ACC112 (cell line): ENCODE data around the gene NCOA1.
"Not testable (repeated sequence)": the region's sequence is repeated elsewhere in the genome, so short reads cannot be mapped to it uniquely, and the experiment has no call there.

Source experiments
- H2AFZ ChIP-seq: fragments of 200-600 bp; sonication (generic); one replicate; pipeline ENCODE4 v1.6.0; 2017; ENCODE audit warnings: antibody characterized with exemption, low read length; ENCODE audit not compliant: unreplicated experiment
- H3K27ac ChIP-seq: fragments of 200-600 bp; sonication (generic); 2 replicates; pipeline ENCODE4 v1.5.1; 2014; ENCODE audit warnings: low read depth, mild to moderate bottlenecking, antibody characterized with exemption, low read length, moderate library complexity
- H3K27me3 ChIP-seq: fragments of 200-600 bp; sonication (generic); 2 replicates; pipeline ENCODE4 v1.6.1; 2014; ENCODE audit warnings: mild to moderate bottlenecking, antibody characterized with exemption, low read length, moderate library complexity, mixed read lengths; ENCODE audit not compliant: insufficient read depth
- H3K36me3 ChIP-seq: fragments of 200-600 bp; sonication (generic); 2 replicates; pipeline ENCODE4 v1.6.1; 2016; ENCODE audit warnings: mild to moderate bottlenecking, antibody characterized with exemption, low read length, moderate library complexity, mixed read lengths; ENCODE audit not compliant: insufficient read depth
- H3K4me1 ChIP-seq: fragments of 200-600 bp; sonication (generic); one replicate; pipeline ENCODE4 v1.6.1; 2016; ENCODE audit warnings: low read length, mixed read lengths; ENCODE audit not compliant: insufficient read depth, unreplicated experiment, control insufficient read depth
- H3K4me3 ChIP-seq: fragments of 200-600 bp; sonication (generic); 2 replicates; pipeline ENCODE4 v1.5.1; 2014; ENCODE audit warnings: mild to moderate bottlenecking, low read depth, low read length
- H3K79me2 ChIP-seq: fragments of 200-600 bp; sonication (generic); one replicate; pipeline ENCODE4 v1.6.0; 2016; ENCODE audit warnings: low read length; ENCODE audit not compliant: control insufficient read depth, unreplicated experiment, insufficient read depth

Gene NCOA1

DNA sequence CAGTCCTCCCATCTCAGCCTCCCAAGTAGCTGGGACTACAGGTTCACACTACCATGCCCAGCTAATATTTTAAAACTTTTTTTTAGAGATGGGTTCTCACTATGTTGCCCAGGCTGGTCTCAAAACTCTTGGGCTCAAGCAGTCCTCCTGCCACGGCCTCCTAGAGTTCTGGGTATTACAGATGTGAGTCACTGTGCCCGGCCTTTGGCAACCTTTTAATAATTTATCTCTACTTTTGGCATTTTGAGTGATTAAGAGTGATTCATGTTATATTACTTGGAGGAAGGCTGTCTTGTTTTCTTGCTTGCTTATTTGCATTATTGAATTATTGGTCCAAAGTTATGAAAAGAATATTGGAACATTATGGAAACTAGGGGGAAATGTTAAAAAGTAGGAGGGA, 24.3 kb downstream of the NCOA1 start:
- peaks cover 13% of the 10 kb centered on the region for H3K4me1 ChIP-seq
- H2AFZ ChIP-seq = no peak overlapping the region
- H3K4me3 ChIP-seq = no peak overlapping the region
- H3K36me3 ChIP-seq = no peaks in the 10 kb centered on the region
- peaks cover 4% of the 10 kb centered on the region for H3K79me2 ChIP-seq
- H3K27ac ChIP-seq = no peak overlapping the region
- H3K27me3 ChIP-seq = no peaks in the 10 kb centered on the region

DNA sequence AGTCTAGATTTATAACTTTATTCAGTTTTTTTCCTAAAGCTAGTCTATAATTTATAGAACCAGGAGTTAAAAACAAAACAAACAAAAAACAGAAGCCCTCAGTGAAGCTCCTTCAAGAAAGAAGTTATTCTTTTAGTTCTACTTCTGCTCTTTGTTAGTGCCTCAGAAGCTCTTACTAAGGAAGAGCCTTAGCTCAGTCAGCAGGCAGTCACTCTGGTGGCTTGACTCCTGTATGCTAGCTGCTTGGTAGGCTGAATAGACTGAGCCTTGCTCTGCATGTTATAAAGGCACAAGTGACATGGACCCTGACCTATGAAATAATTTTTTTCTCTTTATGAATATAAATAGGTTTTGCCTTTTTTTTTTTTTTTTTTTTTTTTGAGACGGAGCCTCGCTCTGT, 24.8 kb downstream of the NCOA1 start:
- no peak overlapping the region for H3K4me3 ChIP-seq
- H3K4me1 ChIP-seq = peaks cover 13% of the 10 kb centered on the region
- H3K27me3 ChIP-seq = no peaks in the 10 kb centered on the region
- peaks cover 3% of the 10 kb centered on the region for H3K79me2 ChIP-seq
- no peaks in the 10 kb centered on the region for H3K36me3 ChIP-seq
- no peak overlapping the region for H2AFZ ChIP-seq
- H3K27ac ChIP-seq = no peak overlapping the region

DNA sequence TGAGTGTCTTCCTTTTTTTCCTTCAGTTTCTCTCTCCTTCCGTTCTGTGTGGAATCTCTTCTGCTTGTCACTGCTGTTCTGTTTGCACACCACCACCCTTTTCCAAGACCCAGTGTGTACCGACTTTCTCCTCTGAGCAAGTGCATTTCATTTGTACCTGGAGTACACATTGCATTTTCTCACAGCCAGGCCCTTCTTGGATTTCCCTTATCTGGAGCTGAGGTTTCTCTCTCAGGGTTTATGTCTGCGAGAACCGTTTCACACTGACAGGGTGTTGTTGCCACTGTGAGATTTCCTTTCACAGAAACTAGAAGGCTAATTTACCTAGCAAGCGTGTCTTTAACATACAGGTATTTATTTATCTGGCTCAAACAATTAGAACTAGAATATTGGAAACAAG, 26.2 kb downstream of the NCOA1 start:
- Histone ChIP-seq H2AFZ (no peak overlapping the region), H3K27me3 (no peaks in the 10 kb centered on the region)

DNA sequence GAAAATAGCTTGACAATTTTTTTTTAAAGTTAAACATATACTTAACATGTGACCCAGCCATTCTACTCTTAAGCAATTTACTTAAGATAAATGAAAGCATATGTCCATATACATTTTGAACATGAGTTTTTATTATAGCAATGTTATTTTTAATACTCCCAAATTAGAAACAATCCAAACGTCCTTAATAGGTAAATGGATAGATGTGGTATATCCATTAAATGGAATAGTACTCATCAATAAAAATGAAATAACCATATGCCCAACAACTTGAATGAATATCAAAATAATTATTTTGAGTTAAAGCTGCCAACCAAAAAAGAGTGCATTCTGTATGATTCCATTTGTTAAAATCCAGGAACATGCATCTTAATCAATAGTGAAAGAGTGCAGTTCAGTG, 29.1 kb downstream of the NCOA1 start:
- H3K79me2 ChIP-seq = no peaks in the 10 kb centered on the region
- no peaks in the 10 kb centered on the region for H3K36me3 ChIP-seq
- no peak overlapping the region for H3K27ac ChIP-seq

More for the DNA sequence above, 26.2 kb downstream of the NCOA1 start:
- H3K27ac ChIP-seq = no peak overlapping the region
- H3K4me3 ChIP-seq = no peak overlapping the region
- no peaks in the 10 kb centered on the region for H3K79me2 ChIP-seq
- H3K36me3 ChIP-seq = no peaks in the 10 kb centered on the region
- peaks cover 12% of the 10 kb centered on the region for H3K4me1 ChIP-seq

DNA sequence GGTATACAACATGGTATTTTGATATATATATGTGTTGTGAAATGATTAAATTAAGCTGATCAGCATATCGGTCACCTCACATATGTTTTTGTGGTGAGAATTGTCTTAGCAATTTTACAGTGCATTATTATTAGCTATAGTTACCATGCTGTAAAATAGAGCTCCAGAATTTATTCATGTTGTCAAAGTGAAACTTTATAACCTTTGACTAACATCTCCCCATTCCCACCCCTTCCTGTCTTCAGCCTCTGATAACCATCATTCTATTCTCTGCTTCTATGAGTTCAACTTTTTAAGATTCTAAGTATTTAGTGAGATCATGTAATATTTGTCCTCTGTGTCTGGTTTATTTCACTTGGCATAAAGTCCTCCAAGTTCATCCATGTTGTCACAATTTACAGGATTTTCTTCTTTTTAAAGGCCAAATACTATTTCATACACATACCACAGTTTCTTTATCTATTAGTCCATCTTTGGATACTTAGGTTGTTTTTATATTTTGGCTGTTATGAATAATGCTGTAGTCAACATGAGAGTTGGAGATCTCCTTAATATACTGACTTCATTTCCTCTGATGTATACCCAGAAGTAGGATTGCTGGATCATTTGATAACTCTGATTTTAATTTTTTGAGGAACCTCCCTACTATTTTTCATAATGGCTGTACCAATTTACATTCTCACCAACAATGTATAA, 30.3 kb downstream of the NCOA1 start:
- Histone ChIP-seq H3K79me2 (no peaks in the 10 kb centered on the region), H2AFZ (no peak overlapping the region), H3K27ac (no peak overlapping the region), H3K4me1 (peaks cover 3% of the 10 kb centered on the region), H3K36me3 (no peaks in the 10 kb centered on the region), H3K4me3 (no peak overlapping the region), H3K27me3 (no peaks in the 10 kb centered on the region)

More for the DNA sequence above, 29.1 kb downstream of the NCOA1 start:
- H2AFZ ChIP-seq = no peak overlapping the region
- peaks cover 7% of the 10 kb centered on the region for H3K4me1 ChIP-seq
- H3K27me3 ChIP-seq = no peaks in the 10 kb centered on the region
- H3K4me3 ChIP-seq = no peak overlapping the region

DNA sequence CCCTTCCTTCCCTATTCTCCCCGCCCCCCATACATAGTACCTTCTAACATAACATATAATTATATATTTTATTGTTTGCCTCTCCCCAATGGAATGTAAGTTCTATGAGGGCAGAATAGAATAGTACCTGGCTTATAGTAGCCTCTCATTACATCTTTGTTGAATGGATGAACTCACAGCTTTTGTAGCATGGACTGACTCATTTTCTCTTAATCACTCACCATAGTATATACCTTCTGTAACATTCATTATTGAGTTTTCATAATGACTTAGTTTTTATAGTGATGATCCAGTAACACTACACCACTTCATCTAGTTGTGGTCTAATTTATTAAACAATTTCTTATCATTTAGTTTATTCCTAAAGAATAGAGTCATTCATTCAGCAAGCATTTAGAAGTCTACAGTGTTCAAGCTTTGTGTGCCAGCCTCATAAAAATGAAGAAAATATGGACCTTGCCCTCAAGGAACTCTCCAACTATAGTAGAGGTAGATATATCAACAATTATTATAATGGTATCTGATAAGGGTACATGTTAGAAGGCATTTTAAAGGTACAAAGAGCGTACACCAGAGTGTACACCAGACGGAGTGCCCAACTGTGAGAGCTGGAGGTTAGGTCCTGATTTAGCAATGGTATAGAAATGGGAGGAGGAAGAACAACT, 31.1 kb downstream of the NCOA1 start:
- Histone ChIP-seq H3K79me2 (no peaks in the 10 kb centered on the region), H2AFZ (no peak overlapping the region), H3K4me3 (no peak overlapping the region), H3K36me3 (no peaks in the 10 kb centered on the region), H3K27ac (no peak overlapping the region), H3K27me3 (no peaks in the 10 kb centered on the region), H3K4me1 (peaks cover 3% of the 10 kb centered on the region)

DNA sequence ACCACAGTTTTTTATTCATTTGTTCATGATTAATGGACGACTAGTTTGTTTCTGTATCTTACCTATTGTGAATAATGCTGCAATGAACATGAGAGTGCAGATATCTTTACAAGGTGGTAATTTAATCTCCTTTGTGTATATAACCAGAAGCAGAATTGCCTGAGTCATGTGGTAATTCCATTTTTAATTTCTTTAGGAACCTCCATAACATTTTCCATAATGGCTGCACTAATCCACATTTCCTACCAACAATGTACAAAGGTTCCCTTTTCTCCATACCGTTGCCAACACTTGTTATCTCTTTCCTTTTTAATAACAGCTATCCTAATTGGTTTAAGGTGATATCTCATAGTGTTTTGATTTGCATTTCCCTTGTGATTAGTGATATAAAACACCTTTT, 36.5 kb downstream of the NCOA1 start:
- Histone ChIP-seq H3K4me3 (no peak overlapping the region), H3K79me2 (no peaks in the 10 kb centered on the region), H3K27ac (no peak overlapping the region), H2AFZ (no peak overlapping the region), H3K4me1 (no peaks in the 10 kb centered on the region), H3K36me3 (no peaks in the 10 kb centered on the region), H3K27me3 (no peaks in the 10 kb centered on the region)

DNA sequence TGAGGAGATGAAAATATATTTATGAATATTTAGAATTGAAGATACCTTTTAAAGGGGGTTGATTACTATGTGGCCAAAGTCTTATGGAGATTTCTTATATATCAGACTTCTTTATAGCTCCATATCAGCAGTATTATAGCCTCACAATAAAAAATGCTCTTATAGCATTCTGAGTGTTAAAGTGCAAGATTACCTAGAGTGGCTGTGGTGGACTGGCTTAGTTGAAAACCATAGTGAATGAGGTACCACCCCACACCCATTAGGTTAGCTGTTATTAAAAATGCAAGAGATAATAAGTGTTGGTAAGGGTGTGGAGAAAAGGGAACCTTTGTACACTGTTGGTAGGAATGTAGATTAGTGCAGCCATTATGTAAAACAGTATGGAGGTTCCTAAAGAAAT, 39.7 kb downstream of the NCOA1 start:
- Histone ChIP-seq H3K4me1 (no peaks in the 10 kb centered on the region), H3K27me3 (no peaks in the 10 kb centered on the region), H3K36me3 (no peaks in the 10 kb centered on the region), H3K79me2 (no peaks in the 10 kb centered on the region), H3K4me3 (no peak overlapping the region), H3K27ac (no peak overlapping the region), H2AFZ (no peak overlapping the region)

DNA sequence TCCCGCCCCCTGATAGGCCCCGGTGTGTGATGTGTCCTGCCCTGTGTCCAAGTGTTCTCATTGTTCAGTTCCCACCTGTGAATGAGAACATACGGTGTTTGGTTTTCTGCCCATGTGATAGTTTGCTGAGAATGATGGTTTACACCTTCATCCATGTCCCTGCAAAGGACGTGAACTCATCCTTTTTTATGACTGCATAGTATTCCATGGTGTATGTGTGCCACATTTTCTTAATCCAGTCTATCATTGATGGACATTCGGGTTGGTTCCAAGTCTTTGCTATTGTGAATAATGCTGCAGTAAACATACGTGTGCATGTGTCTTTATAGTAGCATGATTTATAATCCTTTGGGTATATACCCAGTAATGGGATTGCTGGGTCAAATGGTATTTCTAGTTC, 40.6 kb downstream of the NCOA1 start:
- H3K36me3 ChIP-seq, H3K4me1 ChIP-seq, H3K27ac ChIP-seq, H3K4me3 ChIP-seq, H2AFZ ChIP-seq, H3K79me2 ChIP-seq, H3K27me3 ChIP-seq: not testable (repeated sequence)

DNA sequence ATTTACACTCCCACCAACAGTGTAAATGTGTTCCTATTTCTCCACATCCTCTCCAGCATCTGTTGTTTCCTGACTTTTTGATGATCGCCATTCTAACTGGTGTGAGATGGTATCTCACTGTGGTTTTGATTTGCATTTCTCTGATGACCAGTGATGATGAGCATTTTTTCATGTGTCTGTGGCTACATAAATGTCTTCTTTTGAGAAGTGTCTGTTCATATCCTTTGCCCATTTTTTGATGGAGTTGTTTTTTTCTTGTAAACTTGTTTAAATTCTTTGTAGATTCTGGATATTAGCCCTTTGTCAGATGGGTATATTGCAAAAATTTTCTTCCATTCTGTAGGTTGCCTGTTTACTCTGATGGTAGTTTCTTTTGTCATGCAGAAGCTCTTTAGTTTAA, 41.0 kb downstream of the NCOA1 start:
- not testable (repeated sequence) for H3K27ac ChIP-seq, H3K4me1 ChIP-seq, H3K27me3 ChIP-seq, H3K4me3 ChIP-seq, H3K79me2 ChIP-seq, H2AFZ ChIP-seq, H3K36me3 ChIP-seq

DNA sequence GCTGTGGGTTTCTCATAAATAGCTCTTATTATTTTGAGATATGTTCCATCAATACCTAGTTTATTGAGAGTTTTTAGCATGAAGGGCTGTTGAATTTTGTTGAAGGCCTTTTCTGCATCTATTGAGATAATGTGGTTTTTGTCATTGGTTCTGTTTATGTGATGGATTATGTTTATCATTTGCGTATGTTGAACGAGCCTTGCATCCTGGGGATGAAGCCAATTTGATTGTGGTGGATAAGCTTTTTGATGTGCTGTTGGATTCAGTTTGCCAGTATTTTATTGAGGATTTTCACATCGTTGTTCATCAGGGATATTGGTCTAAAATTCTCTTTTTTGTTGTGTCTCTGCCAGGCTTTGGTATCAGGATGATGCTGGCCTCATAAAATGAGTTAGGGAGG, 42.5 kb downstream of the NCOA1 start:
- H3K36me3 ChIP-seq, H3K27me3 ChIP-seq, H3K4me3 ChIP-seq, H2AFZ ChIP-seq, H3K79me2 ChIP-seq, H3K27ac ChIP-seq, H3K4me1 ChIP-seq: not testable (repeated sequence)
